Fibroblast of lung (primary cell): Measurements from ENCODE around the gene TATDN2.

ENCODE experiments used
- CTCF ChIP-seq, 2 donors: IDR thresholded peaks in 1 of 2; conservative IDR thresholded peaks in 1 of 2; 1 replicate in 1 of 2; 2 replicates in 1 of 2; pipeline ENCODE4 v1.5.1; 2011 to 2012; ENCODE audit warnings: low read length in 2 of 2, control low read depth in 1 of 2, inconsistent platforms in 1 of 2, low read depth in 1 of 2, mild to moderate bottlenecking in 1 of 2
- EZH2 ChIP-seq: IDR thresholded peaks from 2 replicates; pipeline ENCODE4 v1.5.1; 2012; ENCODE audit warnings: low read length, control low read depth, mild to moderate bottlenecking; ENCODE audit errors: missing control alignments

GRCh38 chr3:10303785-10304184, 55.5 kb downstream of the TATDN2 start:
- TF ChIP-seq CTCF (conservative IDR thresholded peaks at IDR 0.05 in 1 of 2, IDR thresholded peaks at IDR 0.05 in 1 of 2; ENCODE audit: low read depth in 1 of 2, low read length in 2 of 2) = no peak
- TF ChIP-seq EZH2 = no peak
